K562 (cell line): Measurements from ENCODE around the gene IMPDH2. TPM values are rescaled to one million over a fixed set of nuclear protein-coding genes. Genes with fewer than 3 reads are reported as not detected.

Experiments
- BRD9 ChIP-seq: fragments of 450-650 bp; IDR thresholded peaks from 2 replicates; pipeline ENCODE4 v1.6.1; 2018; ENCODE audit warnings: low read depth; ENCODE audit not compliant: partially characterized antibody
- BRF2 ChIP-seq: IDR thresholded peaks from 3 replicates; pipeline ENCODE4 v1.6.1; 2011; ENCODE audit warnings: borderline replicate concordance, mild to moderate bottlenecking; ENCODE audit not compliant: insufficient read length, insufficient read depth
- CHD4 ChIP-seq: fragments of 200-600 bp; sonication (generic); IDR thresholded peaks from 3 replicates; pipeline ENCODE4 v1.6.1; 2012; ENCODE audit warnings: low read depth, mild to moderate bottlenecking, mixed read lengths, low read length, inconsistent platforms; ENCODE audit not compliant: insufficient read depth, insufficient replicate concordance, poor library complexity, severe bottlenecking
- EP400 ChIP-seq: fragments of 450-650 bp; IDR thresholded peaks from 2 replicates; pipeline ENCODE4 v1.6.1; 2017; ENCODE audit warnings: antibody characterized with exemption, mild to moderate bottlenecking, moderate library complexity
- HES1 ChIP-seq: fragments of 450-650 bp; IDR thresholded peaks from 2 replicates; pipeline ENCODE4 v1.6.1; 2016; ENCODE audit warnings: low read depth, mild to moderate bottlenecking, moderate library complexity
- MCM3 ChIP-seq: fragments of 450-650 bp; IDR thresholded peaks from 2 replicates; pipeline ENCODE4 v1.6.1; 2016
- MEF2D ChIP-seq: conservative IDR thresholded peaks from 2 replicates; pipeline ENCODE4 v1.6.1; 2016; ENCODE audit warnings: low read depth, missing genetic modification characterization, missing compliant biosample characterization
- NCOA2 ChIP-seq, 2 experiments: fragments of 450-650 bp; IDR thresholded peaks; 2 replicates each; pipeline ENCODE4 v1.6.1; 2018; ENCODE audit warnings: mild to moderate bottlenecking in 2 of 2, moderate library complexity in 1 of 2; ENCODE audit not compliant: partially characterized antibody in 2 of 2
- NFATC3 ChIP-seq: fragments of 450-650 bp; IDR thresholded peaks from 2 replicates; pipeline ENCODE4 v1.6.1; 2017; ENCODE audit warnings: mild to moderate bottlenecking
- NR2C1 ChIP-seq, 2 experiments: fragments of 450-650 bp; IDR thresholded peaks; 2 replicates each; pipeline ENCODE4 v1.6.1; 2017; ENCODE audit warnings: mild to moderate bottlenecking in 2 of 2, antibody characterized with exemption in 1 of 2, inconsistent platforms in 1 of 2, missing compliant biosample characterization in 1 of 2, missing genetic modification characterization in 1 of 2
- NRF1 ChIP-seq, 2 experiments: fragments of 450-650 bp; IDR thresholded peaks in 1 of 2; conservative IDR thresholded peaks in 1 of 2; 2 replicates each; pipeline ENCODE4 v1.6.1; 2014; ENCODE audit warnings: mild to moderate bottlenecking in 2 of 2
- PHTF2 ChIP-seq: fragments of 250-450 bp; sonication (Bioruptor Pico); IDR thresholded peaks from 2 replicates; pipeline ENCODE4 v1.5.0; 2021; ENCODE audit warnings: mild to moderate bottlenecking
- PRPF4 ChIP-seq: fragments of 200-400 bp; formaldehyde crosslinking; IDR thresholded peaks from one replicate; pipeline ENCODE4 v1.6.1; 2017; ENCODE audit warnings: low read length, low read depth, mild to moderate bottlenecking; ENCODE audit not compliant: insufficient read depth, poor library complexity, severe bottlenecking
- RBM14 ChIP-seq: fragments of 200-400 bp; formaldehyde crosslinking; IDR thresholded peaks from 2 replicates; pipeline ENCODE4 v1.6.1; 2018; ENCODE audit warnings: low read depth, mild to moderate bottlenecking, low read length, moderate library complexity, borderline replicate concordance; ENCODE audit not compliant: insufficient read depth
- RFX7 ChIP-seq: fragments of 250-450 bp; sonication (Bioruptor Pico); IDR thresholded peaks from 2 replicates; pipeline ENCODE4 v1.5.1; 2021; ENCODE audit warnings: mild to moderate bottlenecking
- SREBF1 ChIP-seq: fragments of 150-350 bp; IDR thresholded peaks from 2 replicates; pipeline ENCODE4 v1.6.1; 2014; ENCODE audit warnings: antibody characterized with exemption, low read depth, low read length, borderline replicate concordance
- TRIM25 ChIP-seq: fragments of 450-650 bp; IDR thresholded peaks from 2 replicates; pipeline ENCODE4 v1.7.0; 2016; ENCODE audit warnings: borderline replicate concordance
- ZNF174 ChIP-seq: fragments of 250-450 bp; sonication (Bioruptor Pico); IDR thresholded peaks from 2 replicates; pipeline ENCODE4 v1.4.0; 2020; ENCODE audit warnings: mild to moderate bottlenecking
- ZNF583 ChIP-seq: fragments of 250-450 bp; sonication (Bioruptor Pico); IDR thresholded peaks from 2 replicates; pipeline ENCODE4 v1.4.0; 2020
- ZNF592 ChIP-seq: fragments of 450-650 bp; IDR thresholded peaks from 2 replicates; pipeline ENCODE4 v1.6.1; 2017; ENCODE audit warnings: antibody characterized with exemption, mild to moderate bottlenecking
- ZNF717 ChIP-seq: fragments of 250-450 bp; sonication (Bioruptor Pico); IDR thresholded peaks from 2 replicates; pipeline ENCODE4 v1.5.0; 2021
- polyA plus RNA-seq, 8 experiments: library from polyadenylated mRNA; depleted of rRNA in 4 of 8; stranded (reverse) in 5 of 8; unstranded in 3 of 8; fragments of >200 nt; fragmentation: Nextera tagmentation in 2 of 8; fragmentation: Illumina TruSeq in 1 of 8; extraction: Ambion mirVana in 2 of 8; extraction: Trizol in 1 of 8; gene quantifications; 2 replicates each; pipeline versions ENCODE4 v1.2.1 to v1.2.3, GENCODE V29; 2011 to 2014; ENCODE audit warnings: inconsistent platforms in 1 of 8, missing spikeins in 1 of 8
- total RNA-seq, 7 experiments: library from RNA; depleted of rRNA in 6 of 7; stranded (reverse); fragments of >200 nt in 6 of 7; fragmentation: Illumina TruSeq in 2 of 7; extraction: Trizol in 2 of 7; gene quantifications; 2 replicates each; pipeline versions ENCODE4 v1.2.1 to v1.2.3, GENCODE V29; 2011 to 2021; ENCODE audit warnings: low replicate concordance in 1 of 7

IMPDH2 gene
- total and polyA plus RNA-seq, 9 of the 15 experiments (the other 6 are each of a cell fraction or from before 2014, with no cell fraction given): 318 to 507 (median 366) TPM

- TF ChIP-seq RBM14: 0 out of 2 replicates have a peak, but pooled peaks have one; percentile 78
- TF ChIP-seq MEF2D (tag): no peak
- no peak for TF ChIP-seq ZNF592
- no peak for TF ChIP-seq CHD4
- no peak for TF ChIP-seq ZNF583
- TF ChIP-seq RFX7 (CRISPR knock-in tag): no peak
- no peak for TF ChIP-seq NCOA2 (IDR thresholded peaks at IDR 0.05; ENCODE audit: partially characterized antibody in 2 of 2)
- no peak for TF ChIP-seq ZNF717
- TF ChIP-seq MCM3: no peak
- no peak for TF ChIP-seq NFATC3
- no peak for TF ChIP-seq BRD9
- no peak for TF ChIP-seq NR2C1 (IDR thresholded peaks at IDR 0.05)
- no peak for TF ChIP-seq NR2C1 (tag; IDR thresholded peaks at IDR 0.05)
- TF ChIP-seq ZNF174 (CRISPR knock-in tag): no peak
- no peak for TF ChIP-seq BRF2
- TF ChIP-seq PRPF4: peak; percentile 10
- no peak for TF ChIP-seq SREBF1
- TF ChIP-seq NRF1 (conservative IDR thresholded peaks at IDR 0.05 in 1 of 2, IDR thresholded peaks at IDR 0.05 in 1 of 2): no peak
- TF ChIP-seq HES1: no peak
- TF ChIP-seq EP400: peak; percentile 83
- no peak for TF ChIP-seq PHTF2 (CRISPR knock-in tag)
- TF ChIP-seq TRIM25: no peak
Observed at GRCh38 chr3:49021213-49021812, 7.9 kb downstream of the IMPDH2 start (continued).
